Hippocampal formation (tissue), 2 donors: ENCODE data around the gene OTULIN.

Experiments used
- DNase-seq, 2 donors: peaks; one replicate each; lab custom pipeline; 2025; lab: John Stamatoyannopoulos, UW

OTULIN gene

GRCh38 chr5:14742498-14742897 lies 78.0 kb downstream of the OTULIN start:
- no peak for DNase-seq

- no peak for DNase-seq
These were observed 79.2 kb downstream of the OTULIN start for GRCh38 chr5:14743601-14744295.

DNA sequence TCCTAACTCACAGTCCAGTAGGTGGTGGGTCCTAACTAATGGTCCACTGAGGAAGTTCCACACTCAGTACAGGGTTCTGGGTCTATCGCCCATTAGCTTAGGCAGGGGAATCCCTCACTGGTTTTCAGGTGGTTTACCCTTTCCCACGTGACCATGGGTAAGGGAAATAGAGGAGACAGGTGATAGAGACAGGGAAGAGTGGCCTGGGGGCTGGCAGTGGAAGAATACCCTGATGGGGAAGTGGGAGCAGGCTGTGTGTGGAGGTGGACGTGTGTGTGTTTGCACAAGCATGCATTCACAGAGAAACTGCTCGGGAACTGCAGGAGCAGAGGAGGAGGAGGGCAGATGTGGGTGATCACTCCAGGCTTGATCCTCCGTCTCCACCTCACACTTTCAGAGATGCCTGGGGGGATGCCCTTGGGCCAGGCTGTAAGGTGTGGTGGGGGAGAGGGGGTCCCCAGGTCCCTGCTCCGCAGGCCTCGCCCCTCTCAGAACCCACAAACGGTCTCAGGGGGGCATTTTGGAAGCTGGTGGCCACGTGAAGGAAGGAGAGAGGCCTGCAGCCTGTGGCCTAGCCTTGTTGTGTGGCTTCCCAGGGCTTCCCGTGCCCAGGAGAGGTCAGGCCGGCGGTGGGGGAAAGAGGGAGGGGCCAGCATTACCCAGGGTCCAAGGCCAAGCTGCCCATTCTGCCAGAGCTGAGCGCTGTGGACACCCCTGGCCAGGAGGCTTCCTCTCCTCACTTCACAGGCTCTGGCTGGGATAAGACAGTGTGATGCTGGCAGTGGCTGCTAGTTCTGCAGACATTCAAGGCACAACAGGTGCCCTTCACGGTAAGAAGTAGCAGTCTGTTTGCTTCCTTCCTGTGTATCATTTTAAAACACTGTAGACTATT lies 80.0 kb downstream of the OTULIN start:
- DNase-seq = no peak

DNA sequence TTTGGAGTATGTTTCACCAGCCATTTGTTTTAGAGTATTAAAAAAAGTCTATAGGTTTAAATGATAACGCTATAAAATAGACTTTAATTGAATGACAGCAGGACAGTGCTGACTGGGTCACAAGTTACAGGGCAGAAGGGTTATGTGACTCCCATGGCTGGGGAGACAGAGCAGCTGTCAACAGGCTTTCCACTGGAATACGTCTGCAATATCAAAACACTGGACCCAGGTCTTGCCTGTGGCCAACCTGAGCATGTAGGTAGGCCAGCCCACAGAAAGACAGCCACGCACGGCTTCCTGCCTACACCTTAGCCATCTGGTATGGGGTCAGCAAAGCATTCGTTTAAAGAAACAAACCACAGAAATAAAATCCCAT lies 80.7 kb downstream of the OTULIN start:
- no peak for DNase-seq

GRCh38 chr5:14745753-14746152 lies 81.2 kb downstream of the OTULIN start:
- no peak for DNase-seq

DNA sequence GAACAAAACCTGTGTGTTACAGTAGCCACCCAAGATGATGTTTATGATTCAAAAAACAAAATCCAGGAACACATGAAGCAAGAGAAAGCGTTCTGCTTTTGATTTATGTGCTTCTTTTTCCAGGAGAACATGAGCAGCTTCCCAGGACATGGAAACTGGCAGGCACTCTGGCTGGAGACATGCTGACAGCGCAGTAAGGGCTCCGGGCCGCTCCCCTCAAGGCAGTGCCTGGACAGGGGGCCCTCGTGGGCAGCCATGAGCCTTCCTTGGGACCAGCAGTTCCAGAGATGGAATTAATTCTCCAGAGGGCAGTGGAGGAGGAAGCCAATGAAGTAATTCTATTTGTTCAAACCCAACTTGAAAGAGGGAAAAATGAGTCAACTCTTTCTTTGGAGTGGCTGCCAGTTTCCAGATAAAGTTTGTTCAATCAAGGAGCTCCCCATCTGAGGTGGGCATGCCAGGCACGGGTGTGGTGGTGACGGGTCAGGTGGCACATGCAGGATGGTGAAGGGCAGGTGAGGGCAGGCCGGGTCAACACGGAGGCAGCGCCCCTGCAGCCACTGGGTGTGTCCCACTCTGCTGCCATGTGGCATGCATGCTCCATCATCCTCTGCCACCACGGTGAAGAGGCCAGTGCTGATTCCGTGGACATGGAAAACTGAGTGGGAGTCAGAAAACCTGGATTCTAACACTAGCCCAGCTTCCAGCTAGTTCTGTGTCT lies 83.8 kb downstream of the OTULIN start:
- no peak for DNase-seq
